Measurements from ENCODE around the gene DHX32.

Gene DHX32

GRCh38 chr10:125843603-125844329 is 37.3 kb downstream of the DHX32 start:
- TF ChIP-seq POLR2A (IDR thresholded peaks at IDR 0.05; ENCODE audit: low read depth, low read length) = no peak
- FAIRE-seq = no peak
- DNase-seq (ENCODE audit: insufficient read length, low spot score) = no peak

GRCh38 chr10:125840955-125841354 is 40.1 kb downstream of the DHX32 start:
- no peak for FAIRE-seq
- no peak for TF ChIP-seq POLR2A (IDR thresholded peaks at IDR 0.05; ENCODE audit: low read depth, low read length)
- DNase-seq (ENCODE audit: insufficient read length, low spot score) = no peak

GRCh38 chr10:125840406-125840805 is 40.7 kb downstream of the DHX32 start:
- DNase-seq (ENCODE audit: insufficient read length, low spot score) (no peak), FAIRE-seq (no peak)
- no peak for TF ChIP-seq POLR2A (IDR thresholded peaks at IDR 0.05; ENCODE audit: low read depth, low read length)

- DNase-seq (ENCODE audit: insufficient read length, low spot score) (no peak), FAIRE-seq (no peak)
- TF ChIP-seq POLR2A (IDR thresholded peaks at IDR 0.05; ENCODE audit: low read depth, low read length) = no peak
Observed at GRCh38 chr10:125838802-125839575, 42.1 kb downstream of the DHX32 start.

GRCh38 chr10:125836746-125837145 is 44.3 kb downstream of the DHX32 start:
- DNase-seq (ENCODE audit: insufficient read length, low spot score) = no peak
- no peak for FAIRE-seq
- no peak for TF ChIP-seq POLR2A (IDR thresholded peaks at IDR 0.05; ENCODE audit: low read depth, low read length)

- no peak for DNase-seq (ENCODE audit: insufficient read length, low spot score)
- no peak for TF ChIP-seq POLR2A (IDR thresholded peaks at IDR 0.05; ENCODE audit: low read depth, low read length)
- no peak for FAIRE-seq
Observed at GRCh38 chr10:125828311-125828710, 52.8 kb downstream of the DHX32 start.

- TF ChIP-seq POLR2A (IDR thresholded peaks at IDR 0.05; ENCODE audit: low read depth, low read length) = no peak
- DNase-seq (ENCODE audit: insufficient read length, low spot score) (no peak), FAIRE-seq (no peak)
Observed at GRCh38 chr10:125827133-125827532, 54.0 kb downstream of the DHX32 start.

- no peak for TF ChIP-seq POLR2A (IDR thresholded peaks at IDR 0.05; ENCODE audit: low read depth, low read length)
- DNase-seq (ENCODE audit: insufficient read length, low spot score) = peak; percentile 10
- FAIRE-seq = peak; percentile 84
Observed at GRCh38 chr10:125824736-125825135, 56.4 kb downstream of the DHX32 start.

GRCh38 chr10:125823663-125824251 is 57.3 kb downstream of the DHX32 start:
- no peak for FAIRE-seq
- DNase-seq (ENCODE audit: insufficient read length, low spot score) = no peak
- TF ChIP-seq POLR2A (IDR thresholded peaks at IDR 0.05; ENCODE audit: low read depth, low read length) = no peak

- peak; percentile 62 for TF ChIP-seq POLR2A (IDR thresholded peaks at IDR 0.05; ENCODE audit: low read depth, low read length)
- DNase-seq (ENCODE audit: insufficient read length, low spot score) (peak; percentile 64), FAIRE-seq (no peak)
Observed at GRCh38 chr10:125822878-125823662, 58.0 kb downstream of the DHX32 start, which contains the start of the genes BCCIP and UROS. Gene BCCIP, plus strand, starts transcription at chr10:125823546. Its CDS starts 12 bp downstream, at chr10:125823558. Gene UROS, minus strand, starts transcription at chr10:125823258. Its CDS starts 6,759 bp downstream, at chr10:125816499.

- no peak for FAIRE-seq
- TF ChIP-seq POLR2A (IDR thresholded peaks at IDR 0.05; ENCODE audit: low read depth, low read length) = no peak
Observed at GRCh38 chr10:125820701-125821100, 60.4 kb downstream of the DHX32 start.

GRCh38 chr10:125817337-125817946 is 63.6 kb downstream of the DHX32 start:
- FAIRE-seq = no peak
- TF ChIP-seq POLR2A (IDR thresholded peaks at IDR 0.05; ENCODE audit: low read depth, low read length) = no peak

More at GRCh38 chr10:125820701-125821100, 60.4 kb downstream of the DHX32 start:
- DNase-seq (ENCODE audit: insufficient read length, low spot score) = no peak

GRCh38 chr10:125816548-125816947 is 64.5 kb downstream of the DHX32 start:
- FAIRE-seq (no peak), DNase-seq (ENCODE audit: insufficient read length, low spot score) (no peak)
- TF ChIP-seq POLR2A (IDR thresholded peaks at IDR 0.05; ENCODE audit: low read depth, low read length) = no peak

More at GRCh38 chr10:125817337-125817946, 63.6 kb downstream of the DHX32 start:
- no peak for DNase-seq (ENCODE audit: insufficient read length, low spot score)

All from H54 (cell line).